ENCODE data around the gene LMF1. TPM values are rescaled to one million over a fixed set of nuclear protein-coding genes. Genes with fewer than 3 reads are reported as not detected.

The LMF1 gene
- total and polyA plus RNA-seq, 9 of the 15 experiments (the other 6 are each of a cell fraction or from before 2014, with no cell fraction given), result 0.11 to 1.6 (median 0.55) TPM; not detected in 1

- TF ChIP-seq, protein P1, sequence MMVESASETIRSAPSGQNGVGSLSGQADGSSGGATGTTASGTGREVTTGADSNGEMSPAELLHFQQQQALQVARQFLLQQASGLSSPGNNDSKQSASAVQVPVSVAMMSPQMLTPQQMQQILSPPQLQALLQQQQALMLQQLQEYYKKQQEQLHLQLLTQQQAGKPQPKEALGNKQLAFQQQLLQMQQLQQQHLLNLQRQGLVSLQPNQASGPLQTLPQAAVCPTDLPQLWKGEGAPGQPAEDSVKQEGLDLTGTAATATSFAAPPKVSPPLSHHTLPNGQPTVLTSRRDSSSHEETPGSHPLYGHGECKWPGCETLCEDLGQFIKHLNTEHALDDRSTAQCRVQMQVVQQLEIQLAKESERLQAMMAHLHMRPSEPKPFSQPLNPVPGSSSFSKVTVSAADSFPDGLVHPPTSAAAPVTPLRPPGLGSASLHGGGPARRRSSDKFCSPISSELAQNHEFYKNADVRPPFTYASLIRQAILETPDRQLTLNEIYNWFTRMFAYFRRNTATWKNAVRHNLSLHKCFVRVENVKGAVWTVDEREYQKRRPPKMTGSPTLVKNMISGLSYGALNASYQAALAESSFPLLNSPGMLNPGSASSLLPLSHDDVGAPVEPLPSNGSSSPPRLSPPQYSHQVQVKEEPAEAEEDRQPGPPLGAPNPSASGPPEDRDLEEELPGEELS (CRISPR knock-in tag; IDR thresholded peaks at IDR 0.05; ENCODE audit: borderline replicate concordance), result no peak
- TF ChIP-seq ZNF24 (IDR thresholded peaks at IDR 0.05) (no peak), BCL6 (CRISPR knock-in tag; IDR thresholded peaks at IDR 0.05) (no peak), KLF13 (tag; IDR thresholded peaks at IDR 0.05; ENCODE audit: borderline replicate concordance, low read depth) (0 out of 2 replicates have a peak, but pooled peaks have one; percentile 62), ZNF384 (IDR thresholded peaks at IDR 0.05; ENCODE audit: low read depth, low read length) (no peak), ZNF512 (tag; IDR thresholded peaks at IDR 0.05) (no peak), HNRNPH1 (optimal IDR thresholded peaks at IDR 0.05; ENCODE audit: low read depth, low read length) (no peak)
- TF ChIP-seq, protein P2, sequence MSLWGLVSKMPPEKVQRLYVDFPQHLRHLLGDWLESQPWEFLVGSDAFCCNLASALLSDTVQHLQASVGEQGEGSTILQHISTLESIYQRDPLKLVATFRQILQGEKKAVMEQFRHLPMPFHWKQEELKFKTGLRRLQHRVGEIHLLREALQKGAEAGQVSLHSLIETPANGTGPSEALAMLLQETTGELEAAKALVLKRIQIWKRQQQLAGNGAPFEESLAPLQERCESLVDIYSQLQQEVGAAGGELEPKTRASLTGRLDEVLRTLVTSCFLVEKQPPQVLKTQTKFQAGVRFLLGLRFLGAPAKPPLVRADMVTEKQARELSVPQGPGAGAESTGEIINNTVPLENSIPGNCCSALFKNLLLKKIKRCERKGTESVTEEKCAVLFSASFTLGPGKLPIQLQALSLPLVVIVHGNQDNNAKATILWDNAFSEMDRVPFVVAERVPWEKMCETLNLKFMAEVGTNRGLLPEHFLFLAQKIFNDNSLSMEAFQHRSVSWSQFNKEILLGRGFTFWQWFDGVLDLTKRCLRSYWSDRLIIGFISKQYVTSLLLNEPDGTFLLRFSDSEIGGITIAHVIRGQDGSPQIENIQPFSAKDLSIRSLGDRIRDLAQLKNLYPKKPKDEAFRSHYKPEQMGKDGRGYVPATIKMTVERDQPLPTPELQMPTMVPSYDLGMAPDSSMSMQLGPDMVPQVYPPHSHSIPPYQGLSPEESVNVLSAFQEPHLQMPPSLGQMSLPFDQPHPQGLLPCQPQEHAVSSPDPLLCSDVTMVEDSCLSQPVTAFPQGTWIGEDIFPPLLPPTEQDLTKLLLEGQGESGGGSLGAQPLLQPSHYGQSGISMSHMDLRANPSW (CRISPR knock-in tag; IDR thresholded peaks at IDR 0.05), result no peak
- TF ChIP-seq, protein P3, sequence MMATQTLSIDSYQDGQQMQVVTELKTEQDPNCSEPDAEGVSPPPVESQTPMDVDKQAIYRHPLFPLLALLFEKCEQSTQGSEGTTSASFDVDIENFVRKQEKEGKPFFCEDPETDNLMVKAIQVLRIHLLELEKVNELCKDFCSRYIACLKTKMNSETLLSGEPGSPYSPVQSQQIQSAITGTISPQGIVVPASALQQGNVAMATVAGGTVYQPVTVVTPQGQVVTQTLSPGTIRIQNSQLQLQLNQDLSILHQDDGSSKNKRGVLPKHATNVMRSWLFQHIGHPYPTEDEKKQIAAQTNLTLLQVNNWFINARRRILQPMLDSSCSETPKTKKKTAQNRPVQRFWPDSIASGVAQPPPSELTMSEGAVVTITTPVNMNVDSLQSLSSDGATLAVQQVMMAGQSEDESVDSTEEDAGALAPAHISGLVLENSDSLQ (IDR thresholded peaks at IDR 0.05), result peak; percentile 96
Observed at GRCh38 chr16:807347-808084, 163.3 kb downstream of the LMF1 start (continued).

Measured in K562 (cell line).